ENCODE results near the gene MPHOSPH10.

Gene MPHOSPH10

GRCh38 chr2:71186973-71187372 is 56.5 kb downstream of the MPHOSPH10 start:
- H3K36me3 ChIP-seq (replicated peaks in 1 of 2; ENCODE audit: control insufficient read depth in 2 of 2, insufficient read depth in 2 of 2, low read length in 2 of 2), result peaks cover 0 to 2% of the 10 kb centered on the region in 2 donors
- H2AK5ac ChIP-seq (ENCODE audit: low read depth, low read length), result no peak overlapping the region
- no peak overlapping the region for H2BK120ac ChIP-seq (ENCODE audit: low read depth, low read length)

GRCh38 chr2:71187589-71187988 is 57.2 kb downstream of the MPHOSPH10 start:
- Histone ChIP-seq H3K23ac (ENCODE audit: low read depth, low read length, poor library complexity) (no peak overlapping the region), H3K14ac (ENCODE audit: low read length) (no peak overlapping the region), H3K9ac (ENCODE audit: low read depth, low read length, poor library complexity) (no peak overlapping the region), H2BK5ac (ENCODE audit: low read length) (no peak overlapping the region), H2AFZ (ENCODE audit: low read length) (no peak overlapping the region), H4K91ac (ENCODE audit: low read depth, low read length, poor library complexity) (no peak overlapping the region), H2BK120ac (ENCODE audit: low read depth, low read length) (no peak overlapping the region), H3K9me3 (replicated peaks in 1 of 2; ENCODE audit: control insufficient read depth in 2 of 2, insufficient read depth in 1 of 2, low read depth in 1 of 2, low read length in 2 of 2) (no peaks in the 10 kb centered on the region), H3K79me1 (ENCODE audit: low read depth, low read length) (peaks cover 2% of the 10 kb centered on the region), H3K36me3 (replicated peaks in 1 of 2; ENCODE audit: control insufficient read depth in 2 of 2, insufficient read depth in 2 of 2, low read length in 2 of 2) (peaks cover 0 to 2% of the 10 kb centered on the region in 2 donors), H2BK15ac (ENCODE audit: low read length) (no peak overlapping the region), H3K4me3 (ENCODE audit: low read length in 2 of 2) (no peak overlapping the region), H2BK12ac (ENCODE audit: low read length) (no peak overlapping the region), H3K18ac (ENCODE audit: low read length) (no peak overlapping the region), H3K27ac (replicated peaks; ENCODE audit: low read length) (no peak overlapping the region), H4K8ac (ENCODE audit: low read depth, low read length) (no peak overlapping the region), H3K4ac (ENCODE audit: low read length) (no peak overlapping the region), H3K4me1 (ENCODE audit: control insufficient read depth in 2 of 2, insufficient read depth in 1 of 2, low read depth in 1 of 2, low read length in 2 of 2) (no peaks in the 10 kb centered on the region), H3K4me2 (ENCODE audit: insufficient read depth, low read length, poor library complexity, severe bottlenecking) (no peak overlapping the region), H2AK5ac (ENCODE audit: low read depth, low read length) (no peak overlapping the region), H3K27me3 (ENCODE audit: control insufficient read depth in 3 of 3, insufficient read depth in 3 of 3, low read depth in 1 of 3, low read length in 3 of 3) (no peaks in the 10 kb centered on the region)
- no peak for DNase-seq (ENCODE audit: low spot score)
- no CpG with 5 or more reads among the region's 2 CpGs for WGBS, 2 donors (ENCODE audit: extremely low coverage in 2 of 2, insufficient read length in 2 of 2, insufficient replicate concordance in 1 of 2)

More at GRCh38 chr2:71186973-71187372, 56.5 kb downstream of the MPHOSPH10 start:
- H3K18ac ChIP-seq (ENCODE audit: low read length), result no peak overlapping the region
- H2BK15ac ChIP-seq (ENCODE audit: low read length), result no peak overlapping the region
- H3K4me1 ChIP-seq (ENCODE audit: control insufficient read depth in 2 of 2, insufficient read depth in 1 of 2, low read depth in 1 of 2, low read length in 2 of 2), result peaks cover 0 to 1% of the 10 kb centered on the region in 2 donors
- no peak overlapping the region for H2BK12ac ChIP-seq (ENCODE audit: low read length)
- no peaks in the 10 kb centered on the region for H3K27me3 ChIP-seq (ENCODE audit: control insufficient read depth in 3 of 3, insufficient read depth in 3 of 3, low read depth in 1 of 3, low read length in 3 of 3)
- no peak overlapping the region for H3K4me2 ChIP-seq (ENCODE audit: insufficient read depth, low read length, poor library complexity, severe bottlenecking)
- H3K79me1 ChIP-seq (ENCODE audit: low read depth, low read length), result peaks cover 2% of the 10 kb centered on the region
- H2BK5ac ChIP-seq (ENCODE audit: low read length), result no peak overlapping the region
- no peak overlapping the region for H4K8ac ChIP-seq (ENCODE audit: low read depth, low read length)
- no peak overlapping the region for H3K23ac ChIP-seq (ENCODE audit: low read depth, low read length, poor library complexity)
- no peak for DNase-seq (ENCODE audit: low spot score)
- no peaks in the 10 kb centered on the region for H3K9me3 ChIP-seq (replicated peaks in 1 of 2; ENCODE audit: control insufficient read depth in 2 of 2, insufficient read depth in 1 of 2, low read depth in 1 of 2, low read length in 2 of 2)
- no peak overlapping the region for H3K9ac ChIP-seq (ENCODE audit: low read depth, low read length, poor library complexity)
- H3K4me3 ChIP-seq (ENCODE audit: low read length in 2 of 2), result no peak overlapping the region
- no peak overlapping the region for H2AFZ ChIP-seq (ENCODE audit: low read length)
- H4K91ac ChIP-seq (ENCODE audit: low read depth, low read length, poor library complexity), result no peak overlapping the region
- WGBS, 2 donors (ENCODE audit: extremely low coverage in 2 of 2, insufficient read length in 2 of 2, insufficient replicate concordance in 1 of 2), result no CpG with 5 or more reads among the region's 1 CpG
- H3K4ac ChIP-seq (ENCODE audit: low read length), result no peak overlapping the region
- H3K27ac ChIP-seq (replicated peaks; ENCODE audit: low read length), result no peak overlapping the region
- H3K14ac ChIP-seq (ENCODE audit: low read length), result no peak overlapping the region

GRCh38 chr2:71190656-71191569 is 60.5 kb downstream of the MPHOSPH10 start:
- peaks cover 0 to 2% of the 10 kb centered on the region in 2 donors for H3K36me3 ChIP-seq (replicated peaks in 1 of 2; ENCODE audit: control insufficient read depth in 2 of 2, insufficient read depth in 2 of 2, low read length in 2 of 2)
- no peaks in the 10 kb centered on the region for H3K4me1 ChIP-seq (ENCODE audit: control insufficient read depth in 2 of 2, insufficient read depth in 1 of 2, low read depth in 1 of 2, low read length in 2 of 2)
- H2BK15ac ChIP-seq (ENCODE audit: low read length), result no peak overlapping the region
- H3K9me3 ChIP-seq (replicated peaks in 1 of 2; ENCODE audit: control insufficient read depth in 2 of 2, insufficient read depth in 1 of 2, low read depth in 1 of 2, low read length in 2 of 2), result no peaks in the 10 kb centered on the region
- H3K18ac ChIP-seq (ENCODE audit: low read length), result no peak overlapping the region
- H2BK120ac ChIP-seq (ENCODE audit: low read depth, low read length), result no peak overlapping the region
- H3K27me3 ChIP-seq (ENCODE audit: control insufficient read depth in 3 of 3, insufficient read depth in 3 of 3, low read depth in 1 of 3, low read length in 3 of 3), result no peaks in the 10 kb centered on the region
- H2BK5ac ChIP-seq (ENCODE audit: low read length), result no peak overlapping the region
- no peak overlapping the region for H2AFZ ChIP-seq (ENCODE audit: low read length)
- H3K4me2 ChIP-seq (ENCODE audit: insufficient read depth, low read length, poor library complexity, severe bottlenecking), result no peak overlapping the region
- no peak overlapping the region for H4K8ac ChIP-seq (ENCODE audit: low read depth, low read length)
- no peak for DNase-seq (ENCODE audit: low spot score)
- H3K23ac ChIP-seq (ENCODE audit: low read depth, low read length, poor library complexity), result no peak overlapping the region
- H3K4ac ChIP-seq (ENCODE audit: low read length), result no peak overlapping the region
- H2AK5ac ChIP-seq (ENCODE audit: low read depth, low read length), result no peak overlapping the region
- H4K91ac ChIP-seq (ENCODE audit: low read depth, low read length, poor library complexity), result no peak overlapping the region
- peaks cover 2% of the 10 kb centered on the region for H3K79me1 ChIP-seq (ENCODE audit: low read depth, low read length)
- H3K27ac ChIP-seq (replicated peaks; ENCODE audit: low read length), result no peak overlapping the region
- no peak overlapping the region for H3K4me3 ChIP-seq (ENCODE audit: low read length in 2 of 2)
- H3K9ac ChIP-seq (ENCODE audit: low read depth, low read length, poor library complexity), result no peak overlapping the region
- no peak overlapping the region for H2BK12ac ChIP-seq (ENCODE audit: low read length)
- WGBS, 2 donors (ENCODE audit: extremely low coverage in 2 of 2, insufficient read length in 2 of 2, insufficient replicate concordance in 1 of 2), result no CpG with 5 or more reads among the region's 3 CpGs
- H3K14ac ChIP-seq (ENCODE audit: low read length), result no peak overlapping the region

GRCh38 chr2:71191570-71191943 is 61.1 kb downstream of the MPHOSPH10 start:
- Histone ChIP-seq H4K8ac (ENCODE audit: low read depth, low read length) (no peak overlapping the region), H3K4ac (ENCODE audit: low read length) (no peak overlapping the region), H3K4me2 (ENCODE audit: insufficient read depth, low read length, poor library complexity, severe bottlenecking) (no peak overlapping the region), H3K36me3 (replicated peaks in 1 of 2; ENCODE audit: control insufficient read depth in 2 of 2, insufficient read depth in 2 of 2, low read length in 2 of 2) (peaks cover 0 to 2% of the 10 kb centered on the region in 2 donors), H2BK12ac (ENCODE audit: low read length) (no peak overlapping the region), H3K4me1 (ENCODE audit: control insufficient read depth in 2 of 2, insufficient read depth in 1 of 2, low read depth in 1 of 2, low read length in 2 of 2) (no peaks in the 10 kb centered on the region), H2BK5ac (ENCODE audit: low read length) (no peak overlapping the region), H2BK120ac (ENCODE audit: low read depth, low read length) (peak overlapping the region; percentile 47), H3K9ac (ENCODE audit: low read depth, low read length, poor library complexity) (no peak overlapping the region), H2AK5ac (ENCODE audit: low read depth, low read length) (no peak overlapping the region), H3K79me1 (ENCODE audit: low read depth, low read length) (peaks cover 2% of the 10 kb centered on the region), H3K27ac (replicated peaks; ENCODE audit: low read length) (no peak overlapping the region), H3K4me3 (ENCODE audit: low read length in 2 of 2) (no peak overlapping the region), H2AFZ (ENCODE audit: low read length) (no peak overlapping the region), H3K9me3 (replicated peaks in 1 of 2; ENCODE audit: control insufficient read depth in 2 of 2, insufficient read depth in 1 of 2, low read depth in 1 of 2, low read length in 2 of 2) (no peaks in the 10 kb centered on the region), H3K23ac (ENCODE audit: low read depth, low read length, poor library complexity) (no peak overlapping the region), H3K27me3 (ENCODE audit: control insufficient read depth in 3 of 3, insufficient read depth in 3 of 3, low read depth in 1 of 3, low read length in 3 of 3) (no peaks in the 10 kb centered on the region), H3K18ac (ENCODE audit: low read length) (no peak overlapping the region), H2BK15ac (ENCODE audit: low read length) (no peak overlapping the region), H3K14ac (ENCODE audit: low read length) (no peak overlapping the region), H4K91ac (ENCODE audit: low read depth, low read length, poor library complexity) (no peak overlapping the region)
- no CpG with 5 or more reads among the region's 3 CpGs for WGBS, 2 donors (ENCODE audit: extremely low coverage in 2 of 2, insufficient read length in 2 of 2, insufficient replicate concordance in 1 of 2)
- no peak for DNase-seq (ENCODE audit: low spot score)

All from neuronal stem cell (in vitro differentiated cells).